HEK293 (cell line): ENCODE data around the gene ELAVL3.

Source experiments
- CTCF ChIA-PET: fragments of 350-600 bp; formaldehyde crosslinking; extraction: SDS; loops from one replicate; lab custom pipeline; 2021; ENCODE audit warnings: antibody characterized with exemption; lab: Yijun Ruan, JAX
- POLR2A ChIA-PET: fragments of 300-600 bp; formaldehyde crosslinking; extraction: SDS; loops from one replicate; lab custom pipeline; 2020; ENCODE audit warnings: antibody characterized with exemption, inconsistent platforms; lab: Yijun Ruan, JAX
- H3K27ac ChIP-seq: fragments of 200-500 bp; sonication (Bioruptor generic); 2 replicates; pipeline ENCODE4 v1.5.1; 2014; ENCODE audit warnings: low read depth, low read length, control low read depth, inconsistent platforms; ENCODE audit errors: extremely low read depth
- H3K36me3 ChIP-seq, 2 experiments: fragments of 200-500 bp in 1 of 2; sonication (Bioruptor generic) in 1 of 2; 1 replicate in 1 of 2; 2 replicates in 1 of 2; pipeline ENCODE4 v1.5.1; 2014 to 2017; ENCODE audit warnings: inconsistent platforms in 2 of 2, low read length in 2 of 2; ENCODE audit not compliant: control insufficient read depth in 2 of 2, insufficient read depth in 1 of 2
- H3K4me1 ChIP-seq: fragments of 200-500 bp; sonication (Bioruptor generic); 2 replicates; pipeline ENCODE4 v1.5.1; 2014; ENCODE audit warnings: mild to moderate bottlenecking, low read length, inconsistent platforms; ENCODE audit not compliant: control insufficient read depth, insufficient read depth
- H3K4me3 ChIP-seq: 2 replicates; pipeline ENCODE4 v1.5.1; 2011; ENCODE audit warnings: low read depth, mild to moderate bottlenecking, control low read depth, low read length, moderate library complexity
- H3K9me3 ChIP-seq: fragments of 200-500 bp; sonication (Bioruptor generic); 2 replicates; pipeline ENCODE4 v1.5.1; 2014; ENCODE audit warnings: low read depth, low read length, inconsistent platforms; ENCODE audit not compliant: control insufficient read depth, insufficient read depth
- BCL11B ChIP-seq: fragments of 450-650 bp; formaldehyde crosslinking; IDR thresholded peaks from 2 replicates; pipeline ENCODE4 v1.5.1; 2016; ENCODE audit warnings: low read depth, missing biosample characterization, missing genetic modification characterization
- HOXC10 ChIP-seq: sonication (generic); formaldehyde crosslinking; IDR thresholded peaks from 2 replicates; pipeline ENCODE4 v1.8.1; 2023; ENCODE audit warnings: mild to moderate bottlenecking, missing genetic modification reagents
- KLF9 ChIP-seq: fragments of 450-650 bp; formaldehyde crosslinking; IDR thresholded peaks from 2 replicates; pipeline ENCODE4 v1.5.1; 2016; ENCODE audit warnings: missing biosample characterization, missing genetic modification characterization, low read depth
- PRDM1 ChIP-seq: fragments of 450-650 bp; formaldehyde crosslinking; IDR thresholded peaks from 2 replicates; pipeline ENCODE4; 2016; ENCODE audit warnings: missing biosample characterization, missing genetic modification characterization
- ZBTB21 ChIP-seq: fragments of 450-650 bp; formaldehyde crosslinking; IDR thresholded peaks from 2 replicates; pipeline ENCODE4 v1.5.1; 2017; ENCODE audit warnings: missing biosample characterization, missing genetic modification characterization
- ZBTB8A ChIP-seq: fragments of 450-650 bp; formaldehyde crosslinking; IDR thresholded peaks from 2 replicates; pipeline ENCODE4 v1.5.1; 2016; ENCODE audit warnings: missing biosample characterization, missing genetic modification characterization
- ZEB2 ChIP-seq: fragments of 450-650 bp; formaldehyde crosslinking; IDR thresholded peaks from 2 replicates; pipeline ENCODE4 v1.5.1; 2016; ENCODE audit warnings: missing biosample characterization, missing genetic modification characterization
- ZFP3 ChIP-seq: fragments of 450-650 bp; formaldehyde crosslinking; IDR thresholded peaks from 2 replicates; pipeline ENCODE4 v1.5.1; 2016; ENCODE audit warnings: low read depth, missing biosample characterization, missing genetic modification characterization
- ZNF10 ChIP-seq: fragments of 450-650 bp; formaldehyde crosslinking; IDR thresholded peaks from 2 replicates; pipeline ENCODE4 v1.5.1; 2017; ENCODE audit warnings: missing biosample characterization, missing genetic modification characterization
- ZNF146 ChIP-seq: fragments of 450-650 bp; formaldehyde crosslinking; IDR thresholded peaks from 2 replicates; pipeline ENCODE4 v1.5.1; 2016; ENCODE audit warnings: missing biosample characterization, missing genetic modification characterization
- ZNF214 ChIP-seq: fragments of 450-650 bp; formaldehyde crosslinking; IDR thresholded peaks from 2 replicates; pipeline ENCODE4 v1.5.1; 2017; ENCODE audit warnings: missing biosample characterization, mild to moderate bottlenecking, missing genetic modification characterization, borderline replicate concordance
- ZNF302 ChIP-seq: fragments of 450-650 bp; formaldehyde crosslinking; IDR thresholded peaks from 2 replicates; pipeline ENCODE4 v1.5.1; 2016; ENCODE audit warnings: missing biosample characterization, missing genetic modification characterization, low read depth
- ZNF324 ChIP-seq: fragments of 450-650 bp; formaldehyde crosslinking; IDR thresholded peaks from 2 replicates; pipeline ENCODE4 v1.5.1; 2016; ENCODE audit warnings: missing biosample characterization, missing genetic modification characterization
- ZNF501 ChIP-seq: fragments of 450-650 bp; formaldehyde crosslinking; IDR thresholded peaks from 2 replicates; pipeline ENCODE4 v1.5.1; 2016; ENCODE audit warnings: missing biosample characterization, missing genetic modification characterization
- ZNF600 ChIP-seq: fragments of 450-650 bp; formaldehyde crosslinking; IDR thresholded peaks from 2 replicates; pipeline ENCODE4 v1.5.1; 2016; ENCODE audit warnings: missing biosample characterization, missing genetic modification characterization
- ZNF624 ChIP-seq: fragments of 450-650 bp; formaldehyde crosslinking; IDR thresholded peaks from 2 replicates; pipeline ENCODE4 v1.5.1; 2017; ENCODE audit warnings: missing biosample characterization, missing genetic modification characterization
- ZNF639 ChIP-seq: fragments of 450-650 bp; formaldehyde crosslinking; IDR thresholded peaks from 2 replicates; pipeline ENCODE4 v1.5.1; 2016; ENCODE audit warnings: missing biosample characterization, missing genetic modification characterization
- ZNF645 ChIP-seq: fragments of 450-650 bp; formaldehyde crosslinking; IDR thresholded peaks from 2 replicates; pipeline ENCODE4; 2016; ENCODE audit warnings: missing biosample characterization, missing genetic modification characterization
- ZNF670 ChIP-seq: fragments of 450-650 bp; formaldehyde crosslinking; IDR thresholded peaks from 2 replicates; pipeline ENCODE4 v1.5.1; 2016; ENCODE audit warnings: missing biosample characterization, missing genetic modification characterization, low read depth
- ZNF777 ChIP-seq: fragments of 450-650 bp; formaldehyde crosslinking; IDR thresholded peaks from 2 replicates; pipeline ENCODE4 v1.5.1; 2017; ENCODE audit warnings: missing biosample characterization, missing genetic modification characterization, borderline replicate concordance
- TF ChIP-seq, protein P1 (sequence below): fragments of 450-650 bp; formaldehyde crosslinking; IDR thresholded peaks from 2 replicates; pipeline ENCODE4 v1.5.1; 2016; ENCODE audit warnings: missing biosample characterization, missing genetic modification characterization
- TF ChIP-seq, protein P2 (sequence below): fragments of 450-650 bp; formaldehyde crosslinking; IDR thresholded peaks from 2 replicates; pipeline ENCODE4 v1.5.1; 2017; ENCODE audit warnings: missing biosample characterization, mild to moderate bottlenecking, missing genetic modification characterization, moderate library complexity
- TF ChIP-seq, protein P3 (sequence below): fragments of 450-650 bp; formaldehyde crosslinking; IDR thresholded peaks from 2 replicates; pipeline ENCODE4 v1.5.1; 2016; ENCODE audit warnings: missing biosample characterization, missing genetic modification characterization
- TF ChIP-seq, protein P4 (sequence below): fragments of 450-650 bp; formaldehyde crosslinking; IDR thresholded peaks from 2 replicates; pipeline ENCODE4 v1.5.1; 2016; ENCODE audit warnings: missing biosample characterization, missing genetic modification characterization
- TF ChIP-seq, protein P5 (sequence below): fragments of 450-650 bp; formaldehyde crosslinking; IDR thresholded peaks from 2 replicates; pipeline ENCODE4 v1.5.1; 2016; ENCODE audit warnings: missing biosample characterization, missing genetic modification characterization, low read depth

ELAVL3 gene

GRCh38 chr19:11444059-11444458 lies 36.8 kb downstream of the ELAVL3 start:
- H3K4me3 ChIP-seq = no peak overlapping the region
- peaks cover 27 to 83% of the 10 kb centered on the region in 2 experiments; a peak in 2 of 3 replicates for H3K36me3 ChIP-seq
- ChIA-PET CTCF (interaction anchor here (0.6 to 3.2 kb wide), 10 partner anchors 8 to 1127 kb away, joined by 3 to 36 read pairs (median 6); partner anchors contain the start of genes ODAD3 and PRKCSH), POLR2A (interaction anchor here (0.6 to 2.5 kb wide), 4 partner anchors 60 to 120 kb away, joined by 3 to 14 read pairs (median 6); partner anchors contain the start of gene SWSAP1)
- no peak for TF ChIP-seq HOXC10 (CRISPR knock-in tag)
- TF ChIP-seq ZNF600 (tag by site-specific recombination) = no peak
- TF ChIP-seq, protein P1, sequence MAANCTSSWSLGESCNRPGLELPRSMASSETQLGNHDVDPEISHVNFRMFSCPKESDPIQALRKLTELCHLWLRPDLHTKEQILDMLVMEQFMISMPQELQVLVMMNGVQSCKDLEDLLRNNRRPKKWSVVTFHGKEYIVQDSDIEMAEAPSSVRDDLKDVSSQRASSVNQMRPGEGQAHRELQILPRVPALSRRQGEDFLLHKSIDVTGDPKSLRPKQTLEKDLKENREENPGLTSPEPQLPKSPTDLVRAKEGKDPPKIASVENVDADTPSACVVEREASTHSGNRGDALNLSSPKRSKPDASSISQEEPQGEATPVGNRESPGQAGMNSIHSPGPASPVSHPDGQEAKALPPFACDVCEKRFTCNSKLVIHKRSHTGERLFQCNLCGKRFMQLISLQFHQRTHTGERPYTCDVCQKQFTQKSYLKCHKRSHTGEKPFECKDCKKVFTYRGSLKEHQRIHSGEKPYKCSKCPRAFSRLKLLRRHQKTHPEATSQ (tag by site-specific recombination) = no peak
- TF ChIP-seq PRDM1 (tag by site-specific recombination) = peak; percentile 59
- TF ChIP-seq ZFP3 (tag by site-specific recombination) = no peak
- TF ChIP-seq, protein P2, sequence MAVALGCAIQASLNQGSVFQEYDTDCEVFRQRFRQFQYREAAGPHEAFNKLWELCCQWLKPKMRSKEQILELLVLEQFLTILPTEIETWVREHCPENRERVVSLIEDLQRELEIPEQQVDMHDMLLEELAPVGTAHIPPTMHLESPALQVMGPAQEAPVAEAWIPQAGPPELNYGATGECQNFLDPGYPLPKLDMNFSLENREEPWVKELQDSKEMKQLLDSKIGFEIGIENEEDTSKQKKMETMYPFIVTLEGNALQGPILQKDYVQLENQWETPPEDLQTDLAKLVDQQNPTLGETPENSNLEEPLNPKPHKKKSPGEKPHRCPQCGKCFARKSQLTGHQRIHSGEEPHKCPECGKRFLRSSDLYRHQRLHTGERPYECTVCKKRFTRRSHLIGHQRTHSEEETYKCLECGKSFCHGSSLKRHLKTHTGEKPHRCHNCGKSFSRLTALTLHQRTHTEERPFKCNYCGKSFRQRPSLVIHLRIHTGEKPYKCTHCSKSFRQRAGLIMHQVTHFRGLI = peak; percentile 67; the same call in 1 of the 2 replicates
- TF ChIP-seq ZBTB8A (tag by site-specific recombination) = no peak
- TF ChIP-seq ZEB2 = no peak
- no peak for TF ChIP-seq ZNF302
- TF ChIP-seq ZNF146 (tag by site-specific recombination) = no peak
- TF ChIP-seq BCL11B (tag by site-specific recombination) = no peak
- TF ChIP-seq ZNF10 (tag by site-specific recombination) = no peak
- no peaks in the 10 kb centered on the region for H3K4me1 ChIP-seq
- no peaks in the 10 kb centered on the region for H3K9me3 ChIP-seq
- no peak overlapping the region for H3K27ac ChIP-seq

GRCh38 chr19:11437955-11438354 lies 42.9 kb downstream of the ELAVL3 start:
- H3K36me3 ChIP-seq = peaks cover 30 to 54% of the 10 kb centered on the region in 2 experiments; a peak in 2 of 3 replicates
- CTCF ChIA-PET = interaction anchor here (4.3 kb wide), 1 partner anchor 56 kb away, joined by 66 read pairs; the partner anchor contains the start of gene EPOR
- H3K27ac ChIP-seq = no peak overlapping the region
- TF ChIP-seq ZNF777 (tag by site-specific recombination) = no peak
- TF ChIP-seq ZNF214 = no peak
- TF ChIP-seq, protein P3, sequence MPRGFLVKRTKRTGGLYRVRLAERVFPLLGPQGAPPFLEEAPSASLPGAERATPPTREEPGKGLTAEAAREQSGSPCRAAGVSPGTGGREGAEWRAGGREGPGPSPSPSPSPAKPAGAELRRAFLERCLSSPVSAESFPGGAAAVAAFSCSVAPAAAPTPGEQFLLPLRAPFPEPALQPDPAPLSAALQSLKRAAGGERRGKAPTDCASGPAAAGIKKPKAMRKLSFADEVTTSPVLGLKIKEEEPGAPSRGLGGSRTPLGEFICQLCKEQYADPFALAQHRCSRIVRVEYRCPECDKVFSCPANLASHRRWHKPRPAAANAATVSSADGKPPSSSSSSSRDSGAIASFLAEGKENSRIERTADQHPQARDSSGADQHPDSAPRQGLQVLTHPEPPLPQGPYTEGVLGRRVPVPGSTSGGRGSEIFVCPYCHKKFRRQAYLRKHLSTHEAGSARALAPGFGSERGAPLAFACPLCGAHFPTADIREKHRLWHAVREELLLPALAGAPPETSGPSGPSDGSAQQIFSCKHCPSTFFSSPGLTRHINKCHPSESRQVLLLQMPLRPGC (tag by site-specific recombination) = no peak
- no peak for TF ChIP-seq ZNF645 (tag by site-specific recombination)
- TF ChIP-seq ZNF324 (tag by site-specific recombination) = no peak
- no peak for TF ChIP-seq ZNF670
- no peak for TF ChIP-seq ZNF624 (tag by site-specific recombination)
- TF ChIP-seq, protein P4, sequence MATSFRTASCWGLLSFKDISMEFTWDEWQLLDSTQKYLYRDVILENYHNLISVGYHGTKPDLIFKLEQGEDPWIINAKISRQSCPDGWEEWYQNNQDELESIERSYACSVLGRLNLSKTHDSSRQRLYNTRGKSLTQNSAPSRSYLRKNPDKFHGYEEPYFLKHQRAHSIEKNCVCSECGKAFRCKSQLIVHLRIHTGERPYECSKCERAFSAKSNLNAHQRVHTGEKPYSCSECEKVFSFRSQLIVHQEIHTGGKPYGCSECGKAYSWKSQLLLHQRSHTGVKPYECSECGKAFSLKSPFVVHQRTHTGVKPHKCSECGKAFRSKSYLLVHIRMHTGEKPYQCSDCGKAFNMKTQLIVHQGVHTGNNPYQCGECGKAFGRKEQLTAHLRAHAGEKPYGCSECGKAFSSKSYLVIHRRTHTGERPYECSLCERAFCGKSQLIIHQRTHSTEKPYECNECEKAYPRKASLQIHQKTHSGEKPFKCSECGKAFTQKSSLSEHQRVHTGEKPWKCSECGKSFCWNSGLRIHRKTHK (tag by site-specific recombination) = no peak
- no peak for TF ChIP-seq ZBTB21 (tag by site-specific recombination)
- TF ChIP-seq KLF9 (tag by site-specific recombination) = no peak
- TF ChIP-seq, protein P5, sequence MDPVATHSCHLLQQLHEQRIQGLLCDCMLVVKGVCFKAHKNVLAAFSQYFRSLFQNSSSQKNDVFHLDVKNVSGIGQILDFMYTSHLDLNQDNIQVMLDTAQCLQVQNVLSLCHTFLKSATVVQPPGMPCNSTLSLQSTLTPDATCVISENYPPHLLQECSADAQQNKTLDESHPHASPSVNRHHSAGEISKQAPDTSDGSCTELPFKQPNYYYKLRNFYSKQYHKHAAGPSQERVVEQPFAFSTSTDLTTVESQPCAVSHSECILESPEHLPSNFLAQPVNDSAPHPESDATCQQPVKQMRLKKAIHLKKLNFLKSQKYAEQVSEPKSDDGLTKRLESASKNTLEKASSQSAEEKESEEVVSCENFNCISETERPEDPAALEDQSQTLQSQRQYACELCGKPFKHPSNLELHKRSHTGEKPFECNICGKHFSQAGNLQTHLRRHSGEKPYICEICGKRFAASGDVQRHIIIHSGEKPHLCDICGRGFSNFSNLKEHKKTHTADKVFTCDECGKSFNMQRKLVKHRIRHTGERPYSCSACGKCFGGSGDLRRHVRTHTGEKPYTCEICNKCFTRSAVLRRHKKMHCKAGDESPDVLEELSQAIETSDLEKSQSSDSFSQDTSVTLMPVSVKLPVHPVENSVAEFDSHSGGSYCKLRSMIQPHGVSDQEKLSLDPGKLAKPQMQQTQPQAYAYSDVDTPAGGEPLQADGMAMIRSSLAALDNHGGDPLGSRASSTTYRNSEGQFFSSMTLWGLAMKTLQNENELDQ (tag by site-specific recombination) = no peak
- no peak for TF ChIP-seq ZNF501 (tag by site-specific recombination)
- no peak for TF ChIP-seq ZNF639 (tag by site-specific recombination)

More at GRCh38 chr19:11437955-11438354, 42.9 kb downstream of the ELAVL3 start:
- POLR2A ChIA-PET = no interaction called here
- H3K4me3 ChIP-seq = no peak overlapping the region
- H3K4me1 ChIP-seq = 0 out of 2 replicates have a peak, but pooled peaks cover 4% of the 10 kb centered on the region
- H3K9me3 ChIP-seq = no peaks in the 10 kb centered on the region
